Ovary (tissue), 9 donors: ENCODE results near the gene GSTO1. TPM values are rescaled to one million over a fixed set of nuclear protein-coding genes. Genes with fewer than 3 reads are reported as not detected.
A peak's percentile ranks its signal among the peaks of the same experiment; 100 is the strongest.

ENCODE experiments used
- DNase-seq, 5 donors: peaks; one replicate each; pipeline ENCODE4 v3.0.0-alpha.2; 2019 to 2020
- H3K27ac ChIP-seq, 2 donors: fragments of 200-600 bp; one replicate each; pipeline versions ENCODE4 v1.5.1 to v1.8.0; 2019 to 2022
- H3K27me3 ChIP-seq: fragments of 200-600 bp; one replicate; pipeline ENCODE4 v1.8.0; 2022
- H3K36me3 ChIP-seq: fragments of 200-600 bp; sonication (generic); one replicate; pipeline ENCODE4 v1.5.1; 2019
- H3K4me1 ChIP-seq: one replicate; pipeline ENCODE4 v1.8.1; 2013; ENCODE audit warnings: mild to moderate bottlenecking, moderate library complexity; ENCODE audit not compliant: insufficient read depth
- H3K4me3 ChIP-seq: fragments of 200-600 bp; sonication (generic); one replicate; pipeline ENCODE4 v1.5.1; 2017
- H3K9me3 ChIP-seq, 2 donors: fragments of 200-600 bp in 1 of 2; sonication (generic) in 1 of 2; one replicate each; pipeline versions ENCODE4 v1.5.1 to v1.8.1; 2013 to 2019; ENCODE audit warnings: mild to moderate bottlenecking in 1 of 2, moderate library complexity in 1 of 2
- EP300 ChIP-seq: sonication (generic); formaldehyde crosslinking; IDR thresholded peaks from one replicate; pipeline ENCODE4 v1.6.1; 2017; ENCODE audit warnings: antibody characterized with exemption
- POLR2A ChIP-seq: fragments of 450-650 bp; IDR thresholded peaks from one replicate; pipeline ENCODE4 v1.6.1; 2017; ENCODE audit warnings: antibody characterized with exemption, mild to moderate bottlenecking, moderate library complexity
- WGBS, 3 donors: extraction: QIAGEN DNeasy Blood & Tissue Kit in 1 of 3; methylation state at CpG; one replicate each; pipeline versions ENCODE4 v1.1.5 to v1.1.7; 2013 to 2017; 5-methylcytosine and 5-hydroxymethylcytosine counted together
- intact Hi-C, 4 donors: fragments of 100-400 bp; cut with DNase I; formaldehyde crosslinking; loops; one replicate each; pipeline versions ENCODE4 v1.11.0 to v1.15.1; 2022 to 2023
- polyA plus RNA-seq, 2 donors: library from polyadenylated mRNA; stranded (reverse); fragments of 200-250 nt in 1 of 2; fragments of 350-450 nt in 1 of 2; fragmentation: Illumina TruSeq in 1 of 2; extraction: RNeasy Lipid Tissue Mini Kit (QIAGEN cat#74804) in 1 of 2; gene quantifications; one replicate each; pipeline ENCODE4 v1.2.3, GENCODE V29; 2013 to 2014
- total RNA-seq, 7 donors: library from RNA; depleted of rRNA in 2 of 7; stranded (reverse); fragments of >200 nt in 2 of 7; fragmentation: NEBNext Ultra II Directional in 3 of 7; extraction: Animal tissue kit (Norgen Biotek cat#: 25700) in 3 of 7; gene quantifications; one replicate each; pipeline versions ENCODE4 v1.1.0 to v1.2.4, GENCODE V29; 2016 to 2023
- TF ChIP-seq, protein P1 (sequence below), 3 donors: fragments of 450-650 bp in 2 of 3; fragments of 200-600 bp in 1 of 3; IDR thresholded peaks; one replicate each; pipeline versions ENCODE4 v1.5.1 to v1.8.0; 2016 to 2022; ENCODE audit warnings: antibody characterized with exemption in 3 of 3, mild to moderate bottlenecking in 1 of 3
- donor health status: DM: no; HTN: no; CAD: no; lungs with moderate emphysema.
- donor health status: DM: no; HTN: no; CAD: no.
- donor health status: Bipolar disorder and iron deficiency.
- donor health status: DM: yes; HTN: yes; CAD: no.
- donor health status: DM: no; HTN: no; CAD: no.
- donor health status: DM: yes; HTN: yes; CAD: no.

The GSTO1 gene
- total and polyA plus RNA-seq, 9 donors, result 58.7 to 125 (median 91.0) TPM

DNA sequence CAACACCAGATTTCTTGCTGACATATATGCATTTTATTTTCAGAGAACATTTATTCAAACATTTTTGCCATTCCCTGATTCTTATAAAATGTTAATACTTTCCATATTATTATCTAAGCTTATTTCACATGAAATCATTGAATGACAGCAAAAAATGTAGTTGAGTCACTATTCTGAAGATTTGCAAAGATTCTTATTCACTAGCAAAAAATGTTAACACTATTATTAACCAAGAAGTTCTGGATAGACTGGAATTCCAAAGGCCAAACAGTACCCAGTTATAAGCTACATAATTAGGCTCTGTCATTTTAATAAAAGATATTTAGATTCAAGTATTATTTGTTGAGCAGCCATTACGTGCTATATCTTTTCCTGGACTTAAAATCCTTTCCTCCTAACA is 18.6 kb downstream of the GSTO1 start:
- no peak overlapping the region for H3K27ac ChIP-seq
- no peak for TF ChIP-seq POLR2A
- no peak for TF ChIP-seq EP300
- TF ChIP-seq, protein P1, sequence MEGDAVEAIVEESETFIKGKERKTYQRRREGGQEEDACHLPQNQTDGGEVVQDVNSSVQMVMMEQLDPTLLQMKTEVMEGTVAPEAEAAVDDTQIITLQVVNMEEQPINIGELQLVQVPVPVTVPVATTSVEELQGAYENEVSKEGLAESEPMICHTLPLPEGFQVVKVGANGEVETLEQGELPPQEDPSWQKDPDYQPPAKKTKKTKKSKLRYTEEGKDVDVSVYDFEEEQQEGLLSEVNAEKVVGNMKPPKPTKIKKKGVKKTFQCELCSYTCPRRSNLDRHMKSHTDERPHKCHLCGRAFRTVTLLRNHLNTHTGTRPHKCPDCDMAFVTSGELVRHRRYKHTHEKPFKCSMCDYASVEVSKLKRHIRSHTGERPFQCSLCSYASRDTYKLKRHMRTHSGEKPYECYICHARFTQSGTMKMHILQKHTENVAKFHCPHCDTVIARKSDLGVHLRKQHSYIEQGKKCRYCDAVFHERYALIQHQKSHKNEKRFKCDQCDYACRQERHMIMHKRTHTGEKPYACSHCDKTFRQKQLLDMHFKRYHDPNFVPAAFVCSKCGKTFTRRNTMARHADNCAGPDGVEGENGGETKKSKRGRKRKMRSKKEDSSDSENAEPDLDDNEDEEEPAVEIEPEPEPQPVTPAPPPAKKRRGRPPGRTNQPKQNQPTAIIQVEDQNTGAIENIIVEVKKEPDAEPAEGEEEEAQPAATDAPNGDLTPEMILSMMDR (IDR thresholded peaks at IDR 0.05), result no peak
- H3K36me3 ChIP-seq, result no peaks in the 10 kb centered on the region
- no peaks in the 10 kb centered on the region for H3K9me3 ChIP-seq
- no peak overlapping the region for H3K4me3 ChIP-seq
- H3K4me1 ChIP-seq, result no peaks in the 10 kb centered on the region
- no peaks in the 10 kb centered on the region for H3K27me3 ChIP-seq
- WGBS, 3 donors, result 63 to 79% (median 73%) methylated on average over 1 of the region's 1 CpG
- no peak for DNase-seq
- intact Hi-C loops, result no loop called here

DNA sequence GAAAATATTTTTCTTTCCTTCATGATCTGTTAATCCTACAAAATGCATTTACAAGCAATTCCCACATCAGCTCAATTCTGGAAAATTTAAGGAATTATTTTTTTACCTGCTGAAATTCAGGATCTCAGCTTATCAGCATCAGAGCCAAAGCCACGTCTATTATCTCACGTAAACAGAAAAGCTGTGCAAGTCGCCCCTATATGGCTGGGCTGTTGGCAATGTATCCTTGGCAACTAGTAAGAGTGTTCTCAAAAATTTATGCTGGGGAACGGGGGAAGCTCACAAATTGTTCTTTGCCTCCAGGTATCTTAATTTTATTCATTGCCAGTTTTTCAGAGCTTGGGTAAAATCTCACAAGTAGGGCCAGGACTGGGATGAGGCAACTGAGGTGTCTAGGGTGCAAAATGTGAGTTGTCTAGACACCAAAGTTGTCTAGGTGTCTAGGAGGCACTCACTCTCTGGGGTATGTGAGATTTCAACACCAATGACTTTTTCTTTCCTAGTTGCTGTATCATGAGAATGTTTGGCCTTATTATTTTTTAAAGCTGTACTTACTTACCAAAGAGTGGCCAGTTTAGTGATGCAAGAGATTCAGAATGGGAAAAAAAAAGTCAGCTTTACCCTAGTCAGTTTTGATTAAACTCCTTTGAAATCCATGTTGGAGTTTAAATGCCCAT is 19.3 kb downstream of the GSTO1 start:
- H3K9me3 ChIP-seq, result no peaks in the 10 kb centered on the region
- no peaks in the 10 kb centered on the region for H3K27me3 ChIP-seq
- H3K27ac ChIP-seq, result no peak overlapping the region
- no peak overlapping the region for H3K4me3 ChIP-seq
- TF ChIP-seq POLR2A, result no peak
- TF ChIP-seq EP300, result no peak
- TF ChIP-seq, protein P1 (IDR thresholded peaks at IDR 0.05), result no peak
- no peaks in the 10 kb centered on the region for H3K4me1 ChIP-seq
- intact Hi-C loops, result no loop called here
- H3K36me3 ChIP-seq, result no peaks in the 10 kb centered on the region
- WGBS, 3 donors, result 69 to 79% (median 74%) methylated on average over 4 of the region's 4 CpGs
- no peak for DNase-seq

DNA sequence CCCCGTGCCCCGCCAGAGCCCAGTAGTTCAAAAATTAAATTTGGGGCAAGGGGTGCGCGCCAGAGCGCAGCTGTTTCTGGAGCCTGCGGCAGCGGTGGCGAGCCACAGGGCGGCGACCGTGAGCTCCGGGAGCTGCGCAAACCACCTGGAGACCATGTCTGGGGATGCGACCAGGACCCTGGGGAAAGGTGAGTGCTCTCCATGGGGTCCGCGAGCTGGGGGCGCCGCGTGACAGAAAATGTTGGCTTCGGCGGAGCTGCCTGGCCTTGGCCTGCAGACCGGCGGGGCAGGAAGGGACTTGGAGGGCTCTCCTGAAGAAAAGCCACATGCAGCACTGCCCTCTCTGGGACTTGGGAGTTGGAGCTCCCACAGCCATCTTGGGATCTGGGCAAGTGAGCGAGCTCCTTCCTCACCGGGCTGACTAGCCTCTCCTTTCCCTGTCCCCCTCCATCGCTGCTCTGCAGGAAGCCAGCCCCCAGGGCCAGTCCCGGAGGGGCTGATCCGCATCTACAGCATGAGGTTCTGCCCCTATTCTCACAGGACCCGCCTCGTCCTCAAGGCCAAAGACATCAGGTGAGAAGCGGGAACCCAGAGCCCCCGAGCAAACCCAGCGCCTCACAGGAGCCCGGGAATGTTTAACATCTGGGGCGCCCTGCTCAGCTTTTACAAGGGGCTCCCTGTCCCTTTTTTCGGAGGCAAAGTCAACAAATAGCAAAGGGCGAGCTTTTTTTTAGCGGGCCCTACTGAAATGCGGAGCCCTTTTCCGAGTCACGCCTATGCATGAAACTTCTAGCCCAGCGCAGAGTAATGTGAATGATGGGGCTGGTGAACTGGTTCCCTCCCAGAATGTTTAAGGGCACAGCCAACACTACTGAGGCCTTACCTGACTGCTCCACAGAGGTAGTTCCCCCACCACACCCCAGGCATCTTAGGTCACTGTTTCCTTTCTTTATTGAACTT is 20.4 kb downstream of the GSTO1 start:
- WGBS, 3 donors, result 16 to 21% (median 21%) methylated on average over 41 to 42 of the region's 42 CpGs
- H3K36me3 ChIP-seq, result no peaks in the 10 kb centered on the region
- intact Hi-C loops, result no loop called here
- TF ChIP-seq POLR2A (no peak), EP300 (no peak)
- TF ChIP-seq, protein P1 (IDR thresholded peaks at IDR 0.05), result peak; percentile 64 to 89 (median 70)
- peak; percentile 27 to 74 (median 62) for DNase-seq
- H3K27me3 ChIP-seq, result no peaks in the 10 kb centered on the region
- H3K27ac ChIP-seq, result no peak overlapping the region
- H3K9me3 ChIP-seq, result no peaks in the 10 kb centered on the region
- H3K4me1 ChIP-seq, result no peaks in the 10 kb centered on the region
- H3K4me3 ChIP-seq, result peak overlapping the region; percentile 27

DNA sequence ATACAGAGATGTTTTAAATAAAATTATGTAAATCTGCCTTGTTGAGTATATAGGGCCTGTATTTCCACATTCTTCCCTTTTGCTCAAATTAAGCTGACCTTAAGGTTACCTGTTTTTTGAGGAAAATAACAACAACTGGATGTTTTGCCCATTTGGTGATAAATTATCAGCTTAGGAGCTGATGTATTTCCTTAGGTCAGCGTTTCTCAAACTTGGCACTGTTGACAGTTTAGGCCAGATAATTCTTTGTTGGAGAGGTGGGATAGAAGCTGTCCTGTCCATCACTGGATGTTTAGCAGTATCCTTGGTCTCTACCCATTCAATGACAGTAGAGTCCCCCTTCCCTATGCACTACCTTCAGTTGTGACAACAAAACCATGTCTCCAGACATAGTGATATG is 21.5 kb downstream of the GSTO1 start:
- 32 to 39% (median 39%) methylated on average over 1 of the region's 1 CpG for WGBS, 3 donors
- intact Hi-C loops, result no loop called here
- Histone ChIP-seq H3K4me3 (no peak overlapping the region), H3K4me1 (no peaks in the 10 kb centered on the region), H3K27me3 (no peaks in the 10 kb centered on the region), H3K27ac (no peak overlapping the region), H3K9me3 (no peaks in the 10 kb centered on the region), H3K36me3 (no peaks in the 10 kb centered on the region)
- DNase-seq, result no peak
- TF ChIP-seq, protein P1 (IDR thresholded peaks at IDR 0.05), result no peak
- TF ChIP-seq EP300, result no peak
- no peak for TF ChIP-seq POLR2A
